ENCODE data around the gene POLR1H.
"Not testable (repeated sequence)": the region's sequence is repeated elsewhere in the genome, so short reads cannot be mapped to it uniquely, and the experiment has no call there.

Gene POLR1H

DNA sequence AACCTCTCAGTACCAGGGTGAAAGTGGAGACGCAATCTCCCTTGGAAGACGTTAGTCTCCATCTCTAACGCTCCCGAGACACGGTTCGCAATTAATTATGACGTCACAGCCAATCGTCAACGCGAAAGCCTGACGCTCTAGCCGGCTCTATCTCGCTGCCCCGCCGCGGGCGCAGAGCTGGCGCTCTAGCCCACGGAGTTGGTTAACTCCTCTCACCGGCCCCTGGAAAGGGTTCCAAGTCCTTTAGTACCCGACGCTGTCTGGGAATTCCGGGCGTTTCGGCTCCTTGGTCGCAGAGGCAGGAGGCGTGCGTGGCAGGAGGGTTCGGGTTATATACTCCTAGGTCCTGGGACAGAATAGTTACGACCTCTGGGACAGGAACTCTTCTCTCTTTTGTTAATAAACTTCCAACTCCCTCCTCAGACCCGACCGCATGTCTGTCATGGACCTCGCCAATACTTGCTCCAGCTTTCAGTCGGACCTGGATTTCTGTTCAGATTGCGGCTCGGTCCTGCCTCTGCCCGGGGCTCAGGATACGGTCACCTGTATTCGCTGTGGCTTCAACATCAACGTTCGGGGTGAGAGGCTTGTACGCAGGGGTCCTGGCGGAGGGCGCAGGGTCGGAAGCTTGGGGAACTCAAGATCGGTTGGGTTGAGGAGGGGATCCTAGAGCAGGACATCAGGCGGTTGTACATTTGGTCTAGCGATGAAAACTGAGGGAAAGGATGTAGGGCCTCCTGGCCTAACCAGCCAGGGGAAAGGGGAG lies at the start of gene POLR1H:
Gene POLR1H, plus strand, starts transcription at position 174 of the 766 bp plus-strand sequence. Its CDS starts 260 bp downstream, at position 434.
- peak; percentile 100 for DNase-seq

DNA sequence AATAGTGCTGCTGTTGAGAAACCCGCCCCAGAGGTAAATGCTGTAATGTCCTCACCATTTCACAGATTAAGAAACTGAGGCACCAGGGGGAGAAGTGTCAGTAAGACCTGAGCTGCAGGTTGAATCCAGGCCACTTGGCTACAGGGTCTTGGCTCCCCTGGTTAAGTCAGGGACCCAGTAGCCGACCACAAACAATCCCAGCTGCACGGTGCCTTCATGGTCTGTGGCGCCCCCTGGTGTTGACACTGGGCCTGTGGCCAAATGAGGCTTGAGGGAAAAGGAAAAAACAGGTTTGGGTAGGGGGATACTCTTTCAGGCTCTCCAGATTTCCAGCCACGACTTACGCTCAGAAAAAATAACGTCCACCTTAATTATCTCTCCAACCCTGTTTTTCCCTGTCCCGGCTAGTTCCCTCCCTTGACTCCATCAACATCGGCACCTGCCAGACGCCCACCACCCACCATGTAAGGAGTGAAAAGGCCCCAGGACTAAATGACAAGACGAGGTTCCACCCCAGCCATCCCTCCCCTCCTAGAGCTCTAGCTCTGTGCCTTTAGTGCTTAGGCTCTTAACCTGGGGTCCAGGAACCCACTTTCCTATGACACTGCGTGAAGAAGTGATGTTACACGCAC lies 47.7 kb upstream of the POLR1H start:
- DNase-seq, result peak; percentile 55

DNA sequence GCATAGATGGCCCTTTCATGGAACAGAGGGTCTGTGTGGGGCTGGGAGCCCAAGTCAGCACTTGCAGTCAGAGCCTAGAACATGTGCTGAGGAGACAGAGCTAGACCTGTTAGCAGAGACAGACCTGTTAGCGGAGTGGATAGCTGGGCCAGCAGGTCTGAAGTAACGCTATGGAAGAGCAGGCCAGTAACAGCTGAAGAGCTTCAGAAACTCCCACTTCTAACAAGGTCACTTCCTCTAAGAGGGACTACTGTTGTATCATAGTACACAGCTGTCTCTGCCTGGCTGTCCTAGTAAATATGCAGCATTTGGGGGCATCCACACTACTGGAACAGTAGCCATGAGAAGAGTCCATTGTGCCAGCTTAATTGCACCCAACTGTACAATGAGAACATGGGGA lies 41.2 kb upstream of the POLR1H start:
- DNase-seq, result no peak

DNA sequence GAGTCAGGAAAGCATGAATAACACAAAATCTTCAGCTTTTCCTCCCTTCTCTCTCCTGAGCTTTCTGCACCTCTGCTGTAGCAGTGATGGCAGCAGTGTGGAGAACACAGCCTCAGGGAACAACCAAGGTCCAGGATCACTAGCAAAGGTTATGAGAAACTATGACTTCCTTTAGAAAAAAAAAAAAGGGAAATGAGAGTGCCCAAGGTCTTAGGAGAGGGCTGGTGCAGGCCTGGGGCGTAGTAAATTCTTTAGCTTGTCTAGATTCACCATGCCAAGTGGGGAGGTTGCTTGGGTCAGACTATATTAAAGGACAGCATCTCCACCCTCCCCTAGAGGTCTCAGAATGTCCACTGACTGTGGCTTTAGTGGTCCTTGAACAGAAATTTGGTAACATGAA lies 40.4 kb upstream of the POLR1H start:
- DNase-seq, result no peak

GRCh38 chr6:30022189-30022588 lies 38.9 kb upstream of the POLR1H start:
- no peak for DNase-seq

- DNase-seq, result not testable (repeated sequence)
Observed at GRCh38 chr6:30022712-30023111, 38.4 kb upstream of the POLR1H start.

DNA sequence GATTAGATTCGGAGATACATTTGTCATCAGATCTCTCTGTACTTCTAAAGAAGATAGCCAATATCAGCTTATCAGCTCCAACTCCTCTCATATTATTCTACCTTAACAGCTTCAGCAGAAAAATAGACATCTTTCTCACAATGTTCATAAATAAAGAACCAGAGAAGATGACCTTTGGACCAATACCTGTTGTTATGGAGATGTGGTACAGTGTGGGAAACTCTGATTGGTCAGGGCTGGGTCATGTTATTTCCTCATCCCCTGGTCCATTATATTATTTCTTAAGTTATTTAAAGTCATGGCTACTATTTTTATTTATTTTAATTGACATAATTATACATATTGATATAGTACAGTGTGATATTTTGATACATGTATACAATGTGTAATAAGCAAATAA lies 35.9 kb upstream of the POLR1H start:
- DNase-seq, result no peak

DNA sequence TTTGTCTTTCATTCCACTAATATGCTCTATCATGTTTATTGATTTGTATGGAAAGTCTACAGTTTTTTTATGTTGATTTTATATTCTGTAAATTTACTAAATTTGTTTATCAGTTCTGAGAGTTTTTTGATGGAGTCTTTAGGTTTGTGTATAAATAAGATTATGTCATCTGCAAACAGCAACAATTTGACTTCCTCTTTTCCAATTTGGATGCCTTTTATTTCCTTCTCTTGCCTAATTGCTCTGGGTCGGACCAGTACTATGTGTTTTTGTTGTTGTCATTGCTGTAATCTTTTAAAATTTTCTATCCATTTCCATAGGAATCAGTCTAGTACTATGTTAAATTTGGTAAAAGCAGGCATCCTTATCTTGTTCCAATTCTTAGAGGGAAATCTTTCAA lies 31.5 kb upstream of the POLR1H start:
- no peak for DNase-seq

DNA sequence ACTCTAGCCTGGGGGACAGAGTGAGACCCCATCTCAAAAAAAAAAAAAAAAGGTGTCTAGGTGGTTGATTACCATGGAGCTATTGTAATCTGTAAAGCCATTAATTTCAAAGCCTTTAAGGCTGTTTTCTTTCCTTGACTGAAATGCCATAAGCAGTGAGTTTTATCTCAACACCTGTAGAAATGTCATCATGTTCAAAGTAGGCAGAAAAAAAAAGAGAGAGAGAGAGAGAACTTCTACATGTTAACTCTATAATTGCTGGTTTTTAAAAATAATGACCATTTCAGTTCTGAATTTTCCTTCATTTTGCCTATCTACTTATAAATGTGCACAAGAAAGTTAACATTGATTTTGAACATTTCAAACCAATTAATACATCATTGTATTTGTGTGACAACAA lies 29.7 kb upstream of the POLR1H start:
- DNase-seq, result no peak

- DNase-seq, result not testable (repeated sequence)
Observed at GRCh38 chr6:30033440-30033839, 27.6 kb upstream of the POLR1H start.

GRCh38 chr6:30035784-30036183 lies 25.3 kb upstream of the POLR1H start:
- DNase-seq, result no peak

- DNase-seq, result peak; percentile 19
Observed at GRCh38 chr6:30037182-30037788, 23.8 kb upstream of the POLR1H start.

DNA sequence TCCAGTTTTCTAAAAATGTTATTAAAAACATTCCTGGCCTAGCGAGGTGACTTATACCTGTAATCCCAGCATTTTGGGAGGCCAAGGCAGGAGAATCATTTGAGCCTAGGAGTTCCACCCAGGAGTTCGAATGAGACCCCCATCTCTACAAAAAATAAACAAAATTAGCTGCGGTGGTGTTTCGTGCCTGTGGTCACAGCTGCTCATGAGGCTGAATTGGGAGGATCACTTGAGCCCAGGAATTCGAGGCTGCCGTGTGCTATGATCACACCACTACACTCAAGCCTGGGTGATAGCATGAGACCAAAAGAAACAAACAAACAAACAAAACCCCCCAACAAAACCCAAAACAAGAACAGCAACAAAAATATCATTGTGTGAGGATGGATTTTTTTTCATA lies 19.8 kb upstream of the POLR1H start:
- no peak for DNase-seq

- no peak for DNase-seq
Observed at GRCh38 chr6:30041821-30042220, 19.2 kb upstream of the POLR1H start.

GRCh38 chr6:30042476-30042875 lies 18.6 kb upstream of the POLR1H start:
- peak; percentile 25 for DNase-seq

- DNase-seq, result no peak
Observed at GRCh38 chr6:30042914-30043313, 18.2 kb upstream of the POLR1H start.

- no peak for DNase-seq
Observed at GRCh38 chr6:30043744-30044143, 17.3 kb upstream of the POLR1H start.

- no peak for DNase-seq
Observed at GRCh38 chr6:30044630-30045029, 16.4 kb upstream of the POLR1H start.

DNA sequence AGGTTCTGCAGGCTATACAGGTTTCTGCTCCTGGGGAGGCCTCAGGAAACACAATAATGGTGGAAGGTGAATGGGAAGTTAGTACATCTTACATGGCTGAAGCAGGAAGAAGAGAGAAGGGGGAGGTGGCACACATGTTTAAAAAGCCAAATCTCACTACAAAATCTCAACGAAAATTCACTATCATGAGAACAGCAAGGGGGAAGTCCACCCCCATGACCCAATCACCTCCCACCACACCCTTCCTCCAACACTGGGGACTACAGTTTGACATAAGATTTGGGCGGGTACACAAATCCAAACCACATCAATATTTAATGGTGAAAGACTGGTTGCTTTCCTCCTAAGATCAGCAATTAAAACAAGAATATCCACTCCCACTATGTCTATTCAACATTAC lies 13.8 kb upstream of the POLR1H start:
- no peak for DNase-seq

GRCh38 chr6:30053682-30054081 lies 7.4 kb upstream of the POLR1H start:
- DNase-seq, result no peak

DNA sequence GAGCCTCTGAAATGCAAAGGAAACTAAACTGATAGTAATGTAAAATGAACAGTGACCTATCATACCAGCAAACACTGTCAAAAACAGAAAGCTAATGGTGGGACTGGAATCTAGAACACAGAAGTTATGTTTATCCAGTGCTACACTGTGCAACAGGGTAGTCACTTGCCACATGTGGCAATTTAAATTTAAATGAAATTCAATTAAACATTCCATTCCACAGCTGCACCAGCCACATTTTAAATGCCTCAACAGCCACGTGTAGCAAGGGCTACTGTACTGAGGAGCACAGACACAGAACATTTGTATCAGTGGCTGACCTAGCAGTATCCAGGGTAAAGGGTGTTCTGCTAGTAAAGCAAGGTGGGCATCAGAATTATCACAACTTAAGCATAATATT lies 5.6 kb upstream of the POLR1H start:
- no peak for DNase-seq

DNA sequence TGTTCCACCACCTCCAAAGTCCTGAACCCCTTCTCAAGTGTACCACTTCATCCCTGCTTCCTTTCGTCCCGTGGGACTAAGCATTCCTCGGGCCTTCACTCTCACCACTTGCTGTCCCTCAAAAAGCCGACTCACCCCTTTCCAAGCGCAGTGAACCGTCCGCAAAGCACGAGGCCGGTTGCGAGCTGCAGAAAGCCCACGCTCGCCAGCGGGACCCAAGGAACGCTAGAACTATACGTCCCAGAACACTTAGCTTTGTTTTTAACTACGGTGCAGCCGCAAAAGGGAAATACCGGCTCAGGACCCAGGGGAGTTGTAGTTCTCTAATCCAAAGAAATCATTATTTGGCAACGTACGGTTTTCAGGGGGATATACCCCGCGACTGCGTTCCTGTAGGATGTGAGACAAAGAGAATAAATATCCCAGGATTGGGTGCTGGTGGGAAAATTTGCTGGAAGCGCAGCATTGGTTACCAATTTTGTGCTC lies 416 bp upstream of the POLR1H start:
- peak; percentile 47 for DNase-seq

DNA sequence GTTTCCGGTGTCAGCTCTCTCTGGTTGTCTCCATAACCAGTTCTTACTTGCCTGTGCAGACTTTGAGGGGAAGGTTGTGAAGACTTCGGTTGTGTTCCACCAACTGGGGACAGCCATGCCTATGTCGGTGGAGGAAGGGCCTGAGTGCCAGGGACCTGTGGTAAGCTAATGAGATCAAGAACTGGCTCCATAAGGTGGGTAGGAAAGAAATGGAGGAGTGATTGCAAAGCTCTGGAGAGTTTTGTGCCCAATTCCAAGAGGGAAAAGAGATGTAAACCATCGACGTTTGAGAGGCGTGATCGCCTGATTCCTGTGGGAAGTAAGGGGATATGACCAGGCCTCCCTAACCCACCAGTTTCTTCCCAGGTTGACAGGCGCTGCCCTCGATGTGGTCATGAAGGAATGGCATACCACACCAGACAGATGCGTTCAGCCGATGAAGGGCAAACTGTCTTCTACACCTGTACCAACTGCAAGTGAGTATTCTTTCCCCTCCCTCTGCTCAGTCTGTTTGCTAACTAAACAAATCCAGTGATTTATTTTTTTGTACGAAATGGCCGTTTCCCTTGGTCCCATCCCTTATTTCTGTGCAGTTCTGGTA lies 893 bp downstream of the POLR1H start:
- DNase-seq, result peak; percentile 35

Data from NCI-H69 (cell line).